CD4-positive, alpha-beta T cell treated with Interleukin-21 for 1 hour (primary cell): ENCODE data around the gene C1QTNF4.
"Not testable (repeated sequence)": the region's sequence is repeated elsewhere in the genome, so short reads cannot be mapped to it uniquely, and the experiment has no call there.

Experiments
- DNase-seq: peaks from one replicate; pipeline ENCODE4 v3.0.0-alpha.2; 2020

C1QTNF4 gene

DNA sequence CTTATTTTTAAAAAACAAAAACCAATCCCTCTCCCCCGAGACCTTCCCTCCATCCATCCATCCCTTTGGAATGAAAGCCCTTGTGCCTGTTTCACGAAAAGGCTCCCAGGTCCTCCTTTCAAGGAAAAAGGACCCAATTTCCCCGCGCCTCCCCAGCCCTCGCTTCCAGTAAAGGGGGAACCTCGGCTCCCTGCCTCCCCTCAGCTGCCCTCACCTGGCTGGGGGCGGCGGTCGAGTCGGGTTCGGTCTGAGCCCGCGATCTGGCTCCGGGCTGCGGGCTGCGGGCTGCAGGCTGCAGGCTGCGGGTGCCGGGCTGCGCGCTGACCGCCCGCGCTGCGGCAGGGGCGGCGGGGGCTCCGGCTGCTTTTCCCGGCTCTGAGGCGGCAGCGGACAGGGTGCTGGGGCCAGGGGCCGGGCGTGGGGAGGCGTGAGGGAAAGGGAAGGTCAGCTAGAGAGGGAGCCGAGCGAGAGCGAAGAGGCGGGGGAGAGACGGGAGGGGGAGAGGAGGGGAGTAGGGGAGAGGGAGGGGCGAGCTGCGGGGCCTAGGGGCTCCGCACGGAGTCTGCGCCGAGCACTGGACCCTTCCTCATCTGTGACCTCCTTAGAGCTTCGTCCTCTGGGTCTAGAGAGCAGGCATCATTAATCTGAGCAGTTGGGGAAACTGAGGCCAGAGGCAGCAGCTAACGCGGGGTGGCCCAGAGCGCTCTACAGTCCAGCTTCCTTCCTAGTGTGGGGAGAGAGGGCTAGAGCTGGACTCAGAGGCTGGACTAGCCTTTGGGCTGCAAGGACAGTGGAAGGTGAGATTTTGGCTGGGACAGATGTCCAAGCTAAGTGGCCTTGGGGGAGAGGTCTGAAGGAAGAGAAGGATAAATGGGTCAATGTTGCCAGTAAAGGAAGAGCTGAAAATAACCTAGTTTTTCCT lies at the start of gene C1QTNF4:
C1QTNF4 (minus strand) TSS at position 478 of the 922 bp plus-strand sequence. CDS start 3,601 bp downstream, outside the sequence.
- no peak for DNase-seq

DNA sequence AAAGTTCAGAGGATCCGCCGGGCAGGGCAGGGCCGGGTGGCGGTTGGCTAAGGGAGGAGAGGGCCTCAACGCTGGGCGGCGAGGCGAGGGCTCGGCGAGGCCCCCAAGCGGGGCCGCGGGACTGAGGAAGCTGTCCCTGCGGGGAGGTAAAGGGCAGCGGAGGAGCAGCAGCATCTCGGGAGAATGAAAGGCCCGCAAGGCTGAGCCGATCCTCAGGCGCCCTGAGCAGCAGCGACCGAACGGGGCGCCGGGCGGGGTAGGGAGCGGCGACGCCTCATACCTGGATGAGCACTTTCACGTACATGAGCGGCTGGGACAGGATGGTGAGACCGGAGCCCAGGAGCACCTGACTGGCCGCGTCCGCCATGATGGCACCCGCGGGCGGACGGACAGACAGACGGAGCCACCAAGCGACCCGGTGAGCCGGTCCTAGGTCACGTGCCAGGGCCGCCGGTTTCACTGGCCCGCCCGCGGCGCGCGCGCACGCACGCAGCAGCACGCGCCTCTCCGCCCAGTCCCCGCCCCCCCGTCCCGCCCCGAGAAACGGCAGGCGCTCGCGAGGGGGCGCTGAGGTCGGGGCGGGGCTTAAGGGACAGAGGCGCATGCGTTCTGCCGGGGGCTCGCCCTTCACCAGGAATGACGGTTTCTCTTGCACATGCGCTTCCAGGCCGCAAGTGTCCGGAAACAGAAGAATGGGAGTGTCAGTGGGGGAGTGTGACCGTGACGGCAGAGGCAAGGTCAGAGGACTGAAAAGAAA lies 48.1 kb upstream of the C1QTNF4 start, which contains the start of gene MTCH2:
MTCH2 (minus strand) TSS at position 461 of the 757 bp plus-strand sequence; CDS start at position 367, 94 bp downstream.
- peak; percentile 97 for DNase-seq

- DNase-seq: no peak
Observed at GRCh38 chr11:47641600-47642098, 47.4 kb upstream of the C1QTNF4 start.

DNA sequence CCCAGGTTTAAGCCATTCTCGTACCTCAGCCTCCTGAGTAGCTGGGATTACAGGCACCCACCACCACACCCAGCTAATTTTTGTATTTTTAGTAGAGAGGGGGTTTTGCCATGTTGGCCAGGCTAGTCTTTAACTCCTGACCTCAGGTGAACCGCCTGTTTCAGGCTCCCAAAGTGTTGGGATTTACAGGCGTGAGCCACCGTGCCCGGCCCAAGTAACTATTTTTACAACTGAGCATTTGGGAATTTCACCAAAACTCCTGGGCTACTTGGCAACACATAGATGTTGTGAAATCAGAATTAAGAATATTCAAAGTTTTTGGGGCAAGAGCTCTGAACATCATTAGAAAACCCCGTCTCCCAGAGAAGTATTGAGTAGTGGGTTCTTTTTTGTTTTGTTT lies 46.3 kb upstream of the C1QTNF4 start:
- DNase-seq: not testable (repeated sequence)

GRCh38 chr11:47636331-47636730 lies 42.1 kb upstream of the C1QTNF4 start:
- DNase-seq: not testable (repeated sequence)

DNA sequence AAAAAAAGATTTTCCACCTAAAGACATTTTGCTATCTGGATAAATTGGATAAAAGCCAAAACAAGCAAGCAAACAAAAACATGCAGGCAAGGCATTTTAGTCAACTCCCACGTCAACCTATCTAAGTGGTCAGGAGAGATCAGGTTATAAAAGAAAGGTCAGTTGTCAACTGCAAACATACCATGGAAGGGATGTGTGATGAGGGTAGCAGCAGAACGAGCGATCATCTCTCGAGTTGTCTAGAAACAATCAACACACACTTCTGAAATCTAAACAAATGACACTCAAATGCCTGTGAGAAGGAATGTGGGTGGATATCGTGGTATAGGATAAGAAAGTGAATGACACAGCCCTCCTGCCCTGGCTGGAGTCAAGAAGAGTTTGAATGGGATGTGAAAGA lies 37.3 kb upstream of the C1QTNF4 start:
- no peak for DNase-seq

GRCh38 chr11:47628026-47628425 lies 33.8 kb upstream of the C1QTNF4 start:
- DNase-seq: no peak

GRCh38 chr11:47626234-47626633 lies 32.0 kb upstream of the C1QTNF4 start:
- no peak for DNase-seq

GRCh38 chr11:47620836-47621378 lies 26.7 kb upstream of the C1QTNF4 start:
- no peak for DNase-seq

DNA sequence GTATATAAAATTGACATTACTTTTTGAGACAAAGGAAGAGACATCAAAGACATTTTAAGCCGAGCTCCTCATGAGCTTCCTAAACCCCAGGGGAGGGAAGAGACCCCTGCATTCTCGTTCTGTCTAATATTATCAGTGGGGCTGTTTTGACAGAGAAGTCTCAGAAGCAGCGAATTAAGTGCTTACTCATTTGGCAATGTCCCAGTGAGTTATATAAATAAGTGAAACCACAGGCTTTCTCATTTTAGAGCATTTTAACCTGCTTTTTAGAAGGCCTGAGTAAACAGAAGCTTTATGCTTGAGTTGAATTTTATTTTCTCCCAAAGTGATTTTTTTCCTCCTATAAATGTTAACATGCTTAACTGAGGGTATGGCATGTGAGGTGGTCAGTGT lies 23.2 kb upstream of the C1QTNF4 start:
- DNase-seq: no peak

DNA sequence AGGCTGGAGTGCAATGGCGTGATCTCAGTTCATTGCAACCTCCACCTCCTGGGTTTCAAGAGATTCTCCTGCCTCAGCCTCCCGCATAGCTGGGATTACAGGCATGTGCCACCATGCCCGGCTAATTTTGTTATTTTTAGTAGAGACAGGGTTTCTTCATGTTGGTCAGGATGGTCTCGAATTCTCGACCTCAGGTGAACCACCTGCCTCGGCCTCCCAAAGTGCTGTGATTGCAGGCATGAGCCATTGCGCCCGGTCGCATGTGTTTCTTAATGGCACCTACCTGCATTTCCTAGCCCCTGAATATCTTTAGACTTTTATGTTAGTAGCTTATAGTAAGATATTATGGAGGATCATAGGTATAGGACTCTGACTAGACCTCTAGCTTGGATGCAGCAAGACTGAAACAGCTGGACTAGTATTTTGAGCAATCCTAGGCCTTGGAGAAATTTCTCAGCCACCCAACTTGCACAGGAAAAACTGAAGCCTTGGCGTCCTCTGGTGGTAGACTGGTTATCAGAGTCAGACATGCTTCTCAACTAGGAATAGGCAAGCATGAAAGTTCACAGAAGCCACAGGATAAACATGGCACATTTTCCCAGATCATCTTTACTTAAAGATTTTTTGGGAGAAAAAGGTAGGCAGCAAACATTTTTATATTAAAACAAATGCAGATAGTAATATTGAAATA lies 22.7 kb upstream of the C1QTNF4 start:
- peak; percentile 14 for DNase-seq

GRCh38 chr11:47615249-47615648 lies 21.0 kb upstream of the C1QTNF4 start:
- DNase-seq: no peak

DNA sequence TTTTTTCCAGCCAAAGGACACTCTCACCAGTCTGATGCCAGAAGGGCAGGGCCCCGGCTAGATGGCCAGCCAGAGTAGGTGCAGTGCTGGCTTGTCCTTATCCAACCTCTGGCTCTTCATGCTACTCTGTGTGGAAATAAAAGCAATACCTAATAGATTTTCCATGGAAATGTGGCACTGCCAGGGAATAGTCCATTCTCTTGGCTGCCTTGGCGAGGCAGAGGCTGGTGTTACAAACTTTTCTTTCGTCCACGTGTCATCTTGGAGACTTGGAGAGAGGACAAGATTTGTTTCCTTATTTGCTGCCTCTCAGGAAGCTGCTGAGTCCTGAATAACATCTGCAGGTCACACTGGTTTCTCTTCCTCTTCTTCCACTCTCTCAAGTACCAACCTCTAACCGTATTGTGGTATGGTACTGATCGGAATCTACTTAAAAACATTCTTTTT lies 17.2 kb upstream of the C1QTNF4 start:
- DNase-seq: no peak

DNA sequence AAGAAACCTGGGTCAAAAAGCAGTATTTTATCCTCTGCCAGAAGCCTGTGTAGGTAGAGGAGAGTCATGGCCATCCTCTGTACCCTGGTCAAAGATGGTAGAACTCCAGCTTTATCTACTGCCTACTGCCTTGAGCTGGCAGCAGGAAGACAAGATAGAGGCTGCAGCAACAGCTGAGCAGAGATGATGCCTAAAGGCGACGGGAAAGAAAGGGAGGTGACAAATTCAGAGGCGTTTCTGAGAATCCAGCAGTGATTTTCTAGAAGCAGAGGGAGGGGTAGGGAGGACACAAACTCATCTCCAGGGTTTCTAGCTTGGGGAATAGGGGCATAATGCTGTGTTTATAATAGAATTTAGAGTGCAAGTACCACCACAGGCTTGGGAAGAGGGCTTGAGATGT lies 15.5 kb upstream of the C1QTNF4 start:
- no peak for DNase-seq

DNA sequence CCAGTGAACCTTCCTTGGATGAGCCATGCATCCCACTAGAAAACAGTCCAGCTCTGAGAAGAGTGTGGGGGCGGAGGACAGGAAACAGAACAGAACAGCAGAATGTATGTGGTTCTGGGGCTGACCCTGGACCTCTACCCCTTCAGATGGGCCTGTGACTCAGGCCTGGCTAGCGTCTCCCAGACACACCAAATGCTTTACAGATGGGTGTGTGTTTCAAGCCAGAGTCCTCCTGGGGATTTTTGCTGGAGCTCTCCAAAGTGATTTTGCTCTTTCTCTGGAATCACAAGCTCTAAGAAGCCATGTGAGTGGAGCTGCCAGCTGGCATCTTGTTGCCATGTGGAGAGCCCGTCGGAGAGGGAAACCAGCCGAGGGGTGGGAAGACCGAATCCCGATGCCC lies 13.2 kb upstream of the C1QTNF4 start:
- no peak for DNase-seq

DNA sequence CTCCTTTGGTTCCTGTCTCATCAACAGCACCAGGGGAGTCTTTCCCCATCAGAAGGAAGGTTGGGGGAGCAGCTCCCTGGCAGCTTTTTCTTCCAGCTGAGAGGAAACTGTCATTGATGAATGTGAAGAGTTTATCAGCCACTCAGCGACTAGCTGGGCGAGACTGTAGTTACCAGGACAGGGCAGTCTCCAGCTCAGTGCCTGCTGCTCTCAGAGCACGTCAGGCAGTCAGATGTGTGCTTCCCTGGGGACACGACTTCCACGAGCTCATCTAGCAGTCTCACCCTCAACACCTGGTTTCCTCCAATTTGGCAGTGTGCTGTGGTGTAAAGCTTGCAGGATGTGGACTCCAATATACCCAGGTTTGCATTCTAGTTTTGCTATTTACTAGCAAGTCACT lies 12.5 kb upstream of the C1QTNF4 start:
- DNase-seq: no peak

- no peak for DNase-seq
Observed at GRCh38 chr11:47605921-47606320, 11.7 kb upstream of the C1QTNF4 start.

DNA sequence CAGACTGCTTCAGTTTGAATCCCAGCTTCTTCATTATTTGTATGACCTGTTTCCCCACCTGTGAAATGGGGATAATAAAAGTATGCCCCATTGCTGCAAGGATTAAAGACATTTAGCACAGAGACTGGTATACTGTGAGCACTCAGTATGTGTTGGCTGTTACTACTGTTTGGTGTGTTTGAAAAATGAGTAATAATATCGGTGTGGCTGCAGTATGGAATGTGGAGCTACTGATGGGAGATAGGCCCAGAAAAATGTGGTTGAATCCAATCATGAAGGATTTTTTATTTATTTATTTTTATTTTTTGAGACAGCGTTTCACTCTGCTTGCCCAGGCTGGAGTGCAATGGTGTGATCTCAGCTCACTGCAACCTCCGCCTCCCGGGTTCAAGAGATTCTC lies 9.1 kb upstream of the C1QTNF4 start:
- no peak for DNase-seq

DNA sequence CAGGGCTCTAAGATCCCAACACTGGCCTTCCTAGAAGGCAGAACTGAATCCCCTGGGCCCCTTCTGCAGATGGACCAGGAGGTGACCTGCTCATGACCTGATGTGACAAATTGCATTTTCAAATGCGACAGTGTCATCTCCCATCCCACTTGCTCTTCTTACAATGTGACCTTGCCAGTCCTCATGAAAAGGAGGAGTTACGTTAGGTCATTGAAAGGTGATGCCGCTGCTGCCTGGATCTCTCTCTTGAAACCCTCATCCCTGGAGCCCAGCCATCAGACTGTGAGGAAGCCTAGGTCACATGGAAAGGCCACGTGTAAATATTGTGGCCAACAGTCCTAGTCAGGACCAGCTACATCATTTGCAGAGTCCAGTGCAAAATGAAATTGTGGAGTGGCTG lies 5.7 kb upstream of the C1QTNF4 start:
- no peak for DNase-seq

- no peak for DNase-seq
Observed at GRCh38 chr11:47595967-47596366, 1.8 kb upstream of the C1QTNF4 start.

DNA sequence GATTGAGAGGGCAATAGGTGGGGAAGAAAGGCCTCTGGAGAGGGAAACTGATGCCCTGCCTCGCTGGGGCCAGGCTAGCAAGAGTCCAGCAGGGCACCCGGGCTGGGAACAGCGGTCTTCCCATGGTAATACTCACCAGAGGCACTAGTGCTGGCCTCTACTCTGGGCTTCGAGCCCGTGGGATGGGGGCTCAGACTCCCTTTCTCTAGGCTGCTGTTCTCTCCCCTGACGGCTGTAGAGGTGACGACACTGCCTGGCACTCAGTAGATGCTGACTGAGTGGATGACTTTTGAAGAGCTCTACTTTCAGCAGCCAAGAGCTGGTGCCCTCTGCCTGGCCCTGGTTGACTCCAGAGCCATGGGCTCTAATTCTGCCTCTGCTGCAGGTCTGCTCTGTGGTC lies 818 bp upstream of the C1QTNF4 start:
- no peak for DNase-seq

GRCh38 chr11:47593492-47593933 lies 698 bp downstream of the C1QTNF4 start:
- no peak for DNase-seq

GRCh38 chr11:47592970-47593369 lies 1.2 kb downstream of the C1QTNF4 start:
- no peak for DNase-seq
